HK-2 (cell line): ENCODE results near the gene SYNPR.

ENCODE experiments used
- DNase-seq: peaks from one replicate; pipeline ENCODE4 v3.0.0-alpha.2; 2018; ENCODE audit not compliant: unreplicated experiment

The SYNPR gene

DNA sequence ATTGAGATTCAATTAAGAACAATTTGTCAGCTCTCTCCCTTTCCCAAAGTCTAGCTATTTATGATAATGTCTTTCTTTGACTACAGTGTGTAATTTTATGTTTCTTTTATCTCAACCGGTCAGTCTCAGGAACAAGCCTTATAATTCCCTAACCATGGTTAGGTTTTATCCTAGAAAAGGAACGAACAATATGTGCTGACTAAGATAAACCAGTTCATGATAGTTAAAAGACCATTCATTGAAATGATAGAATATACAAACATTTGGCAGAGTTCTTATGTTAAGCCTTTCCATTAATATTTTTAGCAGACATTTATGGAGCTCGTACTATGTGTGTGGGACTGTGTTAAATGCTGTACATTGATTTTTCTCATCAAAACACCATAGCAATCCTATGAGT, 106.3 kb downstream of the SYNPR start:
- no peak for DNase-seq

DNA sequence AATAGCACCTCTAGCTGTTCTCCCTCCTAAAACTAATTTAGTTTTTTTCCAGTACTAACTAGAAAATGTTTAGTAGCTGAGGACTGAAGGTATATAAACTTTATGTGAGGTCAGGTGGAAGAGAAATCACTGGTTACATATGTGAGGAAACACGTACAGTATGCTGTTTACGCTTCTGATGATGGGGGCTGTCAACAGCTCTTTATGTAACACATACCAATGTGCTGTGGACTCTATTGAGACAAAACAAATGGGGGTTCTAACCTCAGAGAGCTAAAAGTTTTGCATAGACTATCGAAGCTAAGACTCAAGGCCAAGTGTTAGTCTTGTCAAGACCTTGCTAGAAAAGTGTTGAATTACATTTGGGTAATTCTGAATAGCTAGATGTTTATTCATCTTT, 107.5 kb downstream of the SYNPR start:
- no peak for DNase-seq

DNA sequence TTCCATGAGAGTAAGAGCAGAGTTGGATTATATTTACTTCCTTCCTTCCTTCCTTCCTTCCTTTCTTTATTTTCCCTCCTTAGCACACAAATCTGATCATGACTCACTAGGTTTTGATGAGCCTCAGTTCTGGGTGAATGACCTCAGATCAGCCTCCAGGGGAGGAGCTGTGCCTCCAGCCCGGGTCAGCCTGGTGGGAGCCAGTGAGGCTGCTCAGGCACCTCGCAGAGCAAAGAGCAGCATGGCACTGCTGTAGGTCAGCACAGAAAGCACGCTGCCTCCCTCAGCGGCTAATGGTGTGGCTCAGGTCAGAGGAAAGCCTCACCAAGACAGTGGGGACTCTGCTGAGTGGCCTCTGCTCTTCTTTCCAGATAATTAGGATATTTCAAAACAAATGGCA, 108.5 kb downstream of the SYNPR start:
- peak; percentile 29 for DNase-seq

DNA sequence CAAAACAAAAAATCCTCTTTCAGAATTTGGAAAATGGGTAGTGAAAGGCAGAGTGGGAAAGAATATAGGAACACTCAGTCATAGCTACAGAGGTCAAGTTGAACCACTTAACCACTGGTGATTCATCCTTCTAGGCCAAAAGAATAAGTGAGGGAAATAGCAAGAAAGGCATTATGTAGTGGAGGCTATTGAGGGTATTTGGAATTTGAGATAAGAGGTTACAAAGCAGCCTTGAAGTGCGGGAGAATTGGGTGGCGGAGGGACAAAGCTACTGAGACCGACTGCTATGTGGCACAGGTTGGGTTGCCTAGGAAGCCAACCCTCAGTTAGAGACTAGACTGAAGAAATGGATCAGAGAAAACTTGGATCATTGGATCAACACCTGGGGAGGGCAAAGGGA, 109.5 kb downstream of the SYNPR start:
- no peak for DNase-seq

DNA sequence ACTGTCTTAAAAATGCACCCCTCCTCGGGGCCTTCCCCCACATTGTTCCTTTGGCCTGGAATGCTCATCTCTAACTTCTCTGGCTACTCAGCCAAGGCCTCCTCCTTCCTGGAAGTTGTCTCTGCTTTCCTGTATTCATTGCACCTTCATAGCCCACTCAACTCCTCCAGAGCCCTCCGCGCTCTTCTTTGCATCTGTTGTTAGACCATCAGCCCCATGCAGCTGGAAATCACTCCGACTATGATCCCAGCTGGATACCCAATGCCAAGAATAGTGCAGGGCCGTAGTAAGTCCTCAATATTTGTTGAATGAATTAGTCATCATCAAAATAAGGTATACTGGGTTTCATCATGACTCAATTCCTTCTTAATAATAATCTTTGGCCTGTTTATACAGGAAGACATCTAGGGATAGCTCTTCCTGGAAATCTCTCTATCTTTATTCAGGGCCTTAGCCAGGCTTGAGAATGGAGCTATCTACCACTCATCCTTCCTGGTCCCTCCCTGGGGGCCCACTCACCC, 112.7 kb downstream of the SYNPR start:
- DNase-seq = no peak

DNA sequence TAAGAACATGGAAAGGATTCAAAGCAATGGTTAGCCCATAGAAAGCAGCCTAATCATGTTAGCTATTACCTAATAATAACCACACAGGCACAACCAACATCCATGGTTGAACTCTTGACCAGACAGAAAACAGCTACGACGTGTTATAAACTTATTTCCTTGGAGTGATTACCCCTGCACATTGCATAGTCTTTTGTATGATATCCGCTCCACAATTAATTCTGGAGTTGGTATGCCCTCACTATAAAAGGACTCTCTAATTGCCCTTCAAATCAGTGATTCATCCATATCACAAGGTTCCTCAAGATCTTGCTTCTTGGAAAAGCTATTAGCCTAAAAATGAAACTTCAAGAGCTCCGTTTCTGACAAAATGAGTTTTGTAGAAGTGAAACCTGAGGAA, 117.9 kb downstream of the SYNPR start:
- DNase-seq = no peak

DNA sequence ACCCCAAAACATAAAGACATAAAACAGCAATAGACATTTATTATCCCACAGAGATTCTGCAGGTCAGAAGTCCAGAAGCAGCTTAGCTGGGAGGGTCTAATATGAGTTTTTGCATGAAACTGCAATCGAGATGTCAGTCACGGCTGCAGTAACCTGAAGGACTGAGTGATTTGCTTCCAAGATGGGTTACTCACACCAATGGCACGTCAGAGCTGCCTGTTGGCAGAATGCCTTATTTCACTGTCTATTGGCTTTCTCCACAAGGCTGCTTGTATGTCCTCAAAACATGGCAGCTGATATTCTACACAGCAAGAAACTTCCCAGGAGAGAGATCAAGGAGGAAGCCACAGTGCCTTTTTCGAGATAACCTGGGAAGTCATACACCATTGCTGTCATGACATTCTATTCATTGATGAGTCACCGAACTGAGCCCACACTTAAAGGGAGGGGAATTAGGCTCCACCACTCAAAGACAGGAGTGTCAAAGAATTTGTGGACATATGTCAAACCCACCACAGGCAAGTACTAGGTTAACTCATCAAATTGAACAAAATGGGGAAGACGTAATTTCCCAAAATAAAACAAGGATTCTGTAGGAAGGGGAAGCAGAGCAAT, 122.2 kb downstream of the SYNPR start:
- DNase-seq = no peak

- DNase-seq = no peak
These were observed 127.8 kb downstream of the SYNPR start for GRCh38 chr3:63405882-63406281.

DNA sequence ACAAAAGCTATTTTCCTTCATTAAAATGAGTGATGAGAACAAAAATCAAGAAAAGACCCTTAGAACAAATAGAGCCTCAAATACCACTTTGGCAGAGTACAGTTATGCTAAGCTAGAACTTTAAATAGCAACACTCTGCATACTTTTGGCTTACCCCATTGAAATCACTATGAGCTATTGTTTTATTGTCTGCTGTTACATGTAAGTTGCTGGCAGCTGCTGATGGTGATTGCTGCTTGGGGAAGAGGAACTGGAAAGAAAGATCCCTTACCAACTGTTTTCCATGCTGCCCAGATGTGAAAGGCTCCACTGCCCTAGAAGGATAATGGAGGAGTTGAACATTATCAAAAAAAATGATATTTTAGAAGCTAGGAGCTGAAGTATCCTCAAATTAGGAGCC, 135.4 kb downstream of the SYNPR start:
- DNase-seq = no peak

DNA sequence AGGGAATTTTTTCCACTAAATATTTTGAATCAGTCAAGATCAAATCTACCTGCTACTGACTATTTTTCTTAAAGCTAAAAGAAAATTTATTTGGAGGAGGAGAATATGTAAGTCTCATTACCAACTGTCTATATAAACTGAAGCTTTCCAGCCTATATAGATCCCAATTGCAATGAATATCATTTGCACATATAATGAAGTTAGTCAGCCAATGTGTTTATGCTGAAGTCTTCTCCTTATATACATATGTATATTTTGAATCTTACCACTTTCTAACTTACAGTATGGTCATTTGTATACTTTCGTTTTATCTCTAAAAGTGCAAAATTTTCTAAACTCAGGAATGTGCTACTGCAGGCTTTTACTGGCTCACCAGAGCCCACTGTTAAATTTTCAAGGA, 136.5 kb downstream of the SYNPR start:
- DNase-seq = no peak

DNA sequence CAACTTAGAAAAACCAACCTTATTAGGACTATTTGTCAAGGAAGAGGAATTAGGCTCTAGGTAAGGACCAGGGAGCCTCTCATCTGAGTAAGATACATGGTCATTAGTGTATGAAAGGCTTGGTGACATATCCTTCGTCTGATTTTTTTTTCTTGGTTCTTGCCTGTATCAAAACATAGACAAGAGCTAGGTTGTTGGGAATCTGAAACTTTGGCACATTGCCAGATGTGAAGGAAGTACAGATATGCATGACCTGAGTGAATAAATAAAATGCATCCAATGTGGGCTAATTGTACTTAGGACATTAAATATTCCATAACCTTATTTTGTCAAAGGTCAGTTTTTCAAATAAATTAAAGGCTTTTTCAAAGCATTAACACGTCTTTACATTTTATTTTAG, 151.8 kb downstream of the SYNPR start:
- no peak for DNase-seq

DNA sequence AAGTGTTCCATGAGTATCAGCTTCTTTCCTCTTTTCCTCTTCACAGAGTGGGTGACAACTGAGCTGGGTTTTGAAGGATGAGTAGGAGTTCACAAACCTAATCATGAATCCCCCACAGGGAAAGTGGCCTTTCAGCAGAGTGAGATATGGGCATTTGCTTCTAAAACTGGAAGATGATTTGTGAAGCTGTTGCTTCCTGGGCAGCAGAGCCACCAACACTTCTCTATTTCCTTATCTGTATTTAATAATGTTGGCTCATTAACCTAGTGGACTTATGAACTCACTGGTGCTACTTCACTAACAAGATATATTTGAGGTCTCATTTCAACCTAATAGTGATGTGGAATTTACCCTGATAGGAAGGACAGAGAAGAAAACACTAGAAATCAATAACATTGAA, 152.8 kb downstream of the SYNPR start:
- DNase-seq = no peak

DNA sequence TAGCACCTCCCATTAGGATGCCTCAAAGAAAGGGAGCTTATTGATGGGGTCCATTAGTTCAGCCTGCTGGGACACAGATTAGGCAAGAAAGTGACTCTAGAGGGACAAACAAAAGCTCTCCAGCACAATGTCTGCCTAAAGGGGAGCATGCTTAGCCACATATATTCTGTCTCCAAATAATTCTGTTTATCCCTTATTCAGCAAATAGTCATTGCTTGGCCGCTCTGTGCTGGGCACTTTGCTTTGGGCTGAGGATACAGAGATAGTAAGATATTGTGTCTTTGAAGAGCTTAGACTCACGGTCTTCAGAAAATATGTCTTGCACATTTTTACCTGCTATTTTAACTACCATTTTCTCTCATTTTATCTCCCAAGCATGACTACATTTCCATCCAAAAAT, 159.8 kb downstream of the SYNPR start:
- no peak for DNase-seq

- no peak for DNase-seq
These were observed 160.8 kb downstream of the SYNPR start for GRCh38 chr3:63438826-63439371.

- no peak for DNase-seq
These were observed 163.2 kb downstream of the SYNPR start for GRCh38 chr3:63441262-63441661.

GRCh38 chr3:63442918-63443317, 164.8 kb downstream of the SYNPR start:
- no peak for DNase-seq

GRCh38 chr3:63450023-63450422, 171.9 kb downstream of the SYNPR start:
- DNase-seq = no peak

GRCh38 chr3:63450634-63451363, 172.7 kb downstream of the SYNPR start:
- no peak for DNase-seq

- DNase-seq = no peak
These were observed 178.8 kb downstream of the SYNPR start for GRCh38 chr3:63456901-63457300.

DNA sequence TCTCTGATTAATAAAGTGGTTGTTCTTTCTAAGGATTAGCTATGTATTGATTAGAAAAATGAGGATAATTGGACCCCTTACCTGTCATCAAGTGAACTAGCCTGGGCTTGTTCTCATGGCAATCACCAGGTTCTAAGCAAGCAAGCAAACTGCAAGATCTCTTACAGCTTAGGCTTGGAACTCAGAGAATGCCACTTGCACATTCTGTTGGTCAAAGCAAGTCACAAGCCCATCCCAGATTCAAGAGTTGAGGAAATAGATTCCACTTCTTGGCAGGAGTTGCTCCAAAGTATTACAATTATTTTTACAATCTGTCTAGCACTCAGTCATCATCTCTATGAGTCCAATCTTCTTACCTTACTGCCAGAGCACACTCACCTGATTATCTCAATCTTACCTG, 180.3 kb downstream of the SYNPR start:
- no peak for DNase-seq

- DNase-seq = no peak
These were observed 184.6 kb downstream of the SYNPR start for GRCh38 chr3:63462732-63463131.

- DNase-seq = no peak
These were observed 189.3 kb downstream of the SYNPR start for GRCh38 chr3:63467392-63467791.

GRCh38 chr3:63470745-63471144, 192.6 kb downstream of the SYNPR start:
- DNase-seq = no peak
